GM12878 (cell line): Measurements from ENCODE around the gene BMAL2.

Experiments
- BCLAF1 ChIP-seq: fragments of 450-650 bp; IDR thresholded peaks from 2 replicates; pipeline ENCODE4 v1.6.1; 2017; ENCODE audit warnings: antibody characterized with exemption, mild to moderate bottlenecking, moderate library complexity
- CTCF ChIP-seq, 3 experiments: IDR thresholded peaks in 2 of 3; conservative IDR thresholded peaks in 1 of 3; 2 replicates each; pipeline ENCODE4 v1.5.1; 2011; ENCODE audit warnings: low read depth in 3 of 3, low read length in 3 of 3, mild to moderate bottlenecking in 3 of 3, control low read depth in 2 of 3, moderate library complexity in 2 of 3, inconsistent platforms in 1 of 3, mixed read lengths in 1 of 3; ENCODE audit not compliant: control insufficient read depth in 2 of 3, insufficient read depth in 1 of 3; ENCODE audit errors: extremely low read depth in 1 of 3
- JUND ChIP-seq: IDR thresholded peaks from 2 replicates; pipeline ENCODE4 v1.6.1; 2012; ENCODE audit warnings: low read depth, mild to moderate bottlenecking, low read length, improper control_type of control experiment, moderate library complexity
- POLR2A ChIP-seq: IDR thresholded peaks from 2 replicates; pipeline ENCODE4 v1.6.1; 2011; ENCODE audit warnings: low read depth, mild to moderate bottlenecking, low read length

GRCh38 chr12:27332407-27332713 is 276 bp upstream of the BMAL2 start:
- TF ChIP-seq BCLAF1 (no peak), JUND (no peak), CTCF (IDR thresholded peaks at IDR 0.05 in 2 of 3, conservative IDR thresholded peaks at IDR 0.05 in 1 of 3; ENCODE audit: control insufficient read depth in 2 of 3, extremely low read depth in 1 of 3, insufficient read depth in 1 of 3, low read depth in 3 of 3, low read length in 3 of 3) (no peak), POLR2A (no peak)
